Measurements from ENCODE around the gene ZNF747. TPM values are rescaled to one million over a fixed set of nuclear protein-coding genes. Genes with fewer than 3 reads are reported as not detected.

Gene ZNF747
- total RNA-seq, 4 donors from 2014 or later: 13.6 to 30.7 (median 21.8) TPM

GRCh38 chr16:30533748-30534367, 800 bp downstream of the ZNF747 start:
- DNase-seq: peak in 1 of 2 donors; percentile 8
- Histone ChIP-seq H3K9me3 (no peaks in the 10 kb centered on the region), H3K36me3 (peaks cover 8 to 17% of the 10 kb centered on the region in 2 donors), H3K27me3 (no peaks in the 10 kb centered on the region), H3K4me1 (peaks cover 16 to 17% of the 10 kb centered on the region in 2 donors), H3K27ac (peak overlapping the region; percentile 77 to 92 (median 82)), H3K4me3 (replicated peaks in 1 of 3) (peak overlapping the region; percentile 59 to 81 (median 73))
- TF ChIP-seq CTCF (IDR thresholded peaks at IDR 0.05) (no peak), POLR2A (IDR thresholded peaks at IDR 0.05) (no peak)
- intact Hi-C loops (cut with DNase I): loop anchor here (10.0 kb wide), 1 partner anchor 101 kb away; no protein-coding TSS in a partner anchor
- WGBS, 2 donors: 29 to 31% methylated on average over 15 to 16 of the region's 29 CpGs

GRCh38 chr16:30533146-30533522, 1.5 kb downstream of the ZNF747 start:
- TF ChIP-seq CTCF (IDR thresholded peaks at IDR 0.05) (no peak), POLR2A (IDR thresholded peaks at IDR 0.05) (no peak)
- WGBS, 2 donors: 84 to 89% methylated on average over 11 of the region's 11 CpGs
- Histone ChIP-seq H3K27me3 (no peaks in the 10 kb centered on the region), H3K4me3 (replicated peaks in 1 of 3) (no peak overlapping the region), H3K36me3 (peaks cover 8 to 17% of the 10 kb centered on the region in 2 donors), H3K27ac (no peak overlapping the region), H3K9me3 (no peaks in the 10 kb centered on the region), H3K4me1 (peaks cover 18 to 24% of the 10 kb centered on the region in 2 donors)
- no peak for DNase-seq
- intact Hi-C loops (cut with DNase I): loop anchor here (10.0 kb wide), 1 partner anchor 102 kb away; no protein-coding TSS in a partner anchor

- Histone ChIP-seq H3K27me3 (no peaks in the 10 kb centered on the region), H3K4me1 (peaks cover 24 to 30% of the 10 kb centered on the region in 2 donors), H3K9me3 (no peaks in the 10 kb centered on the region), H3K4me3 (replicated peaks in 1 of 3) (no peak overlapping the region), H3K27ac (no peak overlapping the region), H3K36me3 (peaks cover 8 to 17% of the 10 kb centered on the region in 2 donors)
- WGBS, 2 donors: 94% methylated on average over 29 of the region's 57 CpGs
- no peak for DNase-seq
- intact Hi-C loops (cut with DNase I): loop anchor here (10.0 kb wide), 1 partner anchor 102 kb away; no protein-coding TSS in a partner anchor
- TF ChIP-seq CTCF (IDR thresholded peaks at IDR 0.05) (no peak), POLR2A (IDR thresholded peaks at IDR 0.05) (no peak)
Observed at GRCh38 chr16:30532285-30533145, 2.1 kb downstream of the ZNF747 start.

GRCh38 chr16:30530163-30531037, 4.3 kb downstream of the ZNF747 start:
- Histone ChIP-seq H3K4me3 (replicated peaks in 1 of 3) (no peak overlapping the region), H3K27ac (no peak overlapping the region), H3K36me3 (peaks cover 8 to 17% of the 10 kb centered on the region in 2 donors), H3K27me3 (no peaks in the 10 kb centered on the region), H3K4me1 (peaks cover 15 to 29% of the 10 kb centered on the region in 2 donors), H3K9me3 (no peaks in the 10 kb centered on the region)
- intact Hi-C loops (cut with DNase I): loop anchor here (10.0 kb wide), 1 partner anchor 104 kb away; no protein-coding TSS in a partner anchor
- no peak for DNase-seq
- TF ChIP-seq POLR2A (IDR thresholded peaks at IDR 0.05) (no peak), CTCF (IDR thresholded peaks at IDR 0.05) (no peak)
- 86 to 88% methylated on average over 13 of the region's 13 CpGs for WGBS, 2 donors
